PC-9 (cell line): ENCODE results near the gene DVL1. TPM values are rescaled to one million over a fixed set of nuclear protein-coding genes. Genes with fewer than 3 reads are reported as not detected.
A peak's percentile ranks its signal among the peaks of the same experiment; 100 is the strongest.

Experiments
- BruUV-seq: library from RNA; stranded (reverse); fragments of 400-500 nt; replicated peaks from 2 replicates; lab custom pipeline; 2021; lab: Mats Ljungman, UMichigan
- CTCF ChIA-PET: fragments of 300-600 bp; sonication (Branson Sonifier 250); formaldehyde crosslinking; loops from one replicate; lab custom pipeline; 2022; ENCODE audit warnings: antibody characterized with exemption; lab: Charles Lee
- POLR2A ChIA-PET: fragments of 300-600 bp; sonication (Branson Sonifier 250); formaldehyde crosslinking; loops from one replicate; lab custom pipeline; 2022; ENCODE audit warnings: antibody characterized with exemption; ENCODE audit not compliant: unreplicated experiment; lab: Charles Lee
- DNase-seq, 2 experiments: peaks; one replicate each; pipeline versions ENCODE4 v3.0.0 to v3.0.0-alpha.2; 2015 to 2022; ENCODE audit warnings: mixed read lengths in 1 of 2
- H2AFZ ChIP-seq: fragments of 200-600 bp; sonication (generic); 2 replicates; pipeline ENCODE4 v1.8.1; 2017; ENCODE audit warnings: antibody characterized with exemption
- H3F3A ChIP-seq: fragments of 200-600 bp; sonication (generic); 2 replicates; pipeline ENCODE4 v1.8.1; 2017; ENCODE audit warnings: antibody characterized with exemption, mild to moderate bottlenecking, low read depth; ENCODE audit not compliant: insufficient read depth
- H3K27ac ChIP-seq: fragments of 200-600 bp; sonication (generic); 2 replicates; pipeline ENCODE4 v1.6.1; 2016; ENCODE audit warnings: mixed run types
- H3K27me3 ChIP-seq: fragments of 200-600 bp; sonication (generic); 2 replicates; pipeline ENCODE4 v1.6.1; 2016; ENCODE audit warnings: low read depth, mixed run types; ENCODE audit not compliant: insufficient read depth
- H3K36me3 ChIP-seq: fragments of 200-600 bp; sonication (generic); 2 replicates; pipeline ENCODE4 v1.6.1; 2016; ENCODE audit warnings: low read depth, mixed run types
- H3K4me1 ChIP-seq: fragments of 200-600 bp; sonication (generic); replicated peaks from 2 replicates; pipeline ENCODE4 v1.6.1; 2016; ENCODE audit warnings: mixed run types; ENCODE audit not compliant: insufficient read depth
- H3K4me2 ChIP-seq: fragments of 200-600 bp; sonication (generic); 2 replicates; pipeline ENCODE4 v1.6.1; 2017; ENCODE audit warnings: mixed run types
- H3K4me3 ChIP-seq: fragments of 200-600 bp; sonication (generic); 2 replicates; pipeline ENCODE4 v1.6.1; 2016; ENCODE audit warnings: mixed run types
- H3K79me2 ChIP-seq: fragments of 200-600 bp; sonication (generic); 2 replicates; pipeline ENCODE4 v1.6.1; 2017; ENCODE audit warnings: low read depth, mixed run types
- H3K9me2 ChIP-seq: fragments of 200-600 bp; sonication (generic); 2 replicates; pipeline ENCODE4 v1.8.1; 2017; ENCODE audit warnings: mild to moderate bottlenecking; ENCODE audit not compliant: insufficient read depth
- H3K9me3 ChIP-seq: fragments of 200-600 bp; sonication (generic); 2 replicates; pipeline ENCODE4 v1.8.1; 2016; ENCODE audit warnings: low read depth; ENCODE audit not compliant: insufficient read depth
- H4K20me1 ChIP-seq: fragments of 200-600 bp; sonication (generic); 2 replicates; pipeline ENCODE4 v1.8.1; 2017; ENCODE audit not compliant: insufficient read depth
- EZH2 ChIP-seq: fragments of 200-600 bp; sonication (generic); IDR thresholded peaks from 2 replicates; pipeline ENCODE4 v1.8.0; 2017; ENCODE audit warnings: antibody characterized with exemption, low read depth
- intact Hi-C: fragments of 100-400 bp; cut with micrococcal nuclease; formaldehyde crosslinking; loops from one replicate; pipeline ENCODE4 v1.10.0; 2022; ENCODE audit not compliant: unreplicated experiment
- total RNA-seq: library from RNA; stranded (reverse); gene quantifications from 2 replicates; pipeline ENCODE4 v1.2.3, GENCODE V29; 2021
- TF ChIP-seq, protein P1 (sequence below): fragments of 200-600 bp; sonication (generic); conservative IDR thresholded peaks from 2 replicates; pipeline ENCODE4 v1.6.1; 2017; ENCODE audit warnings: mixed run types, antibody characterized with exemption, mild to moderate bottlenecking, moderate library complexity

Gene DVL1
- total RNA-seq, 1 experiment from 2014 or later = 95.8 TPM

DNA sequence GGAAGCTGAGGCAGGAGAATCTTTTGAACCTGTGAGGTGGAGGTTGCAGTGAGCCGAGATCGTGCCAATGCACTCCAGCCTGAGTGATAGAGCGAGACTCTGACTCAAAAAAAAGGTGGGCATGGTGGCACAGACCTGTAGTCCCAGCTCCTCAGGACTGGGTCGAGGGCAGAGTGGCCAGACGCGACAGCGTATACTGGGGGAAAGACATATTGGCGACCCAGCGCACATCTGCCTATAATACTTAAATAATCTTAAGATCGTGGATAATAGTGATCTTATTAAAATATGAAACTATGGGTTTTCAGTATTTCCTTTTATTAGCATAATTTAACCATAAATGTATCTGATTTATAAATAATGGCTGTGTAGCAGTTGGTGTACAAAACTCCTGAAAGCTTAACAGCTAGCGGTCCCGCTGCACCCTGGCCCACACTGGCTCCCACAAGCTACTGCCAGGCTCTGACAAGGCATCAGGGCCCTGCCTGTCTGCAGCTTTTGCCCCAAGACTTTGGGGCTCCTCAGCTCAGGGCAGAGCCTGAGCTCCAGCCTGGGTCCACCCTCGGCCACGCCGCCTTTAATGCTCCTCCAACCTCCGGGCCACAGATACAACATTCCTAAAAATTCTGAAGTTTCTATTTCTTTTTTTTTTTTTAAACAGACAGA lies 28.5 kb upstream of the DVL1 start:
- H3K79me2 ChIP-seq = peaks cover 30% of the 10 kb centered on the region
- intact Hi-C loops = loop anchor here (10.0 kb wide), 1 partner anchor 127 kb away; no protein-coding TSS in a partner anchor
- peaks cover 32% of the 10 kb centered on the region; the same call in 1 of the 2 replicates for H3F3A ChIP-seq
- no peak for DNase-seq
- H3K9me2 ChIP-seq = no peaks in the 10 kb centered on the region
- TF ChIP-seq EZH2 = no peak
- TF ChIP-seq, protein P1, sequence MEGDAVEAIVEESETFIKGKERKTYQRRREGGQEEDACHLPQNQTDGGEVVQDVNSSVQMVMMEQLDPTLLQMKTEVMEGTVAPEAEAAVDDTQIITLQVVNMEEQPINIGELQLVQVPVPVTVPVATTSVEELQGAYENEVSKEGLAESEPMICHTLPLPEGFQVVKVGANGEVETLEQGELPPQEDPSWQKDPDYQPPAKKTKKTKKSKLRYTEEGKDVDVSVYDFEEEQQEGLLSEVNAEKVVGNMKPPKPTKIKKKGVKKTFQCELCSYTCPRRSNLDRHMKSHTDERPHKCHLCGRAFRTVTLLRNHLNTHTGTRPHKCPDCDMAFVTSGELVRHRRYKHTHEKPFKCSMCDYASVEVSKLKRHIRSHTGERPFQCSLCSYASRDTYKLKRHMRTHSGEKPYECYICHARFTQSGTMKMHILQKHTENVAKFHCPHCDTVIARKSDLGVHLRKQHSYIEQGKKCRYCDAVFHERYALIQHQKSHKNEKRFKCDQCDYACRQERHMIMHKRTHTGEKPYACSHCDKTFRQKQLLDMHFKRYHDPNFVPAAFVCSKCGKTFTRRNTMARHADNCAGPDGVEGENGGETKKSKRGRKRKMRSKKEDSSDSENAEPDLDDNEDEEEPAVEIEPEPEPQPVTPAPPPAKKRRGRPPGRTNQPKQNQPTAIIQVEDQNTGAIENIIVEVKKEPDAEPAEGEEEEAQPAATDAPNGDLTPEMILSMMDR = no peak
- no peak overlapping the region for H2AFZ ChIP-seq
- H3K27ac ChIP-seq = no peak overlapping the region
- BruUV-seq = no TSS peak
- no peak overlapping the region for H3K4me2 ChIP-seq
- no peaks in the 10 kb centered on the region for H3K27me3 ChIP-seq
- H3K9me3 ChIP-seq = no peaks in the 10 kb centered on the region
- H3K4me1 ChIP-seq = peaks cover 16% of the 10 kb centered on the region
- H4K20me1 ChIP-seq = no peaks in the 10 kb centered on the region
- H3K4me3 ChIP-seq = no peak overlapping the region
- ChIA-PET POLR2A (interaction anchor here (0.7 kb wide), 1 partner anchor 12 kb away, joined by 4 read pairs; no protein-coding TSS in a partner anchor), CTCF (interaction anchor here (0.6 kb wide), 1 partner anchor 26 kb away, joined by 5 read pairs; no protein-coding TSS in a partner anchor)
- no peaks in the 10 kb centered on the region for H3K36me3 ChIP-seq

DNA sequence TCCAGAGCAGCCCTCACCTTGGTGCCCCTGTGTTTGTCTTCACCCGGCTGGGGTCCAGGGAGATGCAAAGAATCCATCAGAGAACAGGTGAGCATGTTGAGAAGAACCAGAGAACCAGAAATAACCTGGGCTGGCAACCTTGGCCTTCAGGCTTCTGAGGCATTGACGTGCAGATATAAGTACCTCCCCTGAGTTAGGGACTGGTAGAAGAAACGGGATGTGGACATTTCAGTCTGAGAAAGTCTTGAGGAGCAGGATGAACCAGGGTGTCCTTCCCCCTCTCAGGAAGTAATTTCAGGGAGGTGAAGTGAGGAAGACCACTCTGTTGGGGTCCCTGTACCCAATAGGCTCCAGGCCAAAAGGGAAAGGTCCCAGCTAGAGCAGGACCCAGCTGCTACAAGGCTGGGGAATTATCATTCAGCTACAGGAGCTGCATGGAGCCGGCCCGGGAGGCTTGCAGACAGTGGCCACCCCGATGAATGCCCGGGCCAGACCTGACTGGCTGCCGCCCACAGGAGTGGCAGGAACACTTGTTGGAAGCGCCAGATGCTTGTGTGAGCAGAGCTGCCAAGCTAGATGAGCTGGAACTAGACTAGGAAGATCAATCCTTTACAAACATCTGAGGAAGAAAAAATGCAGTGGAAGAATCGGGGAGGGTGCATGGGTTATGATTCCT lies 27.5 kb upstream of the DVL1 start:
- Histone ChIP-seq H3K9me3 (no peaks in the 10 kb centered on the region), H3K4me3 (peak overlapping the region; percentile 75; the same call in 1 of the 2 replicates), H3K36me3 (no peaks in the 10 kb centered on the region; the same call in 1 of the 2 replicates), H3K27ac (no peak overlapping the region), H3F3A (peaks cover 32% of the 10 kb centered on the region; the same call in 1 of the 2 replicates), H3K9me2 (no peaks in the 10 kb centered on the region), H3K4me2 (peak overlapping the region; percentile 95), H3K27me3 (no peaks in the 10 kb centered on the region), H3K79me2 (peaks cover 25% of the 10 kb centered on the region), H3K4me1 (peaks cover 16% of the 10 kb centered on the region), H2AFZ (no peak overlapping the region), H4K20me1 (no peaks in the 10 kb centered on the region)
- TF ChIP-seq, protein P1 = no peak
- no peak for TF ChIP-seq EZH2
- CTCF ChIA-PET = interaction anchor here (0.6 to 1.6 kb wide), 2 partner anchors 25 to 129 kb away, joined by 5 read pairs; no protein-coding TSS in a partner anchor
- no peak for DNase-seq
- no TSS peak for BruUV-seq
- POLR2A ChIA-PET = no interaction called here
- intact Hi-C loops = loop anchor here (10.0 kb wide), 1 partner anchor 128 kb away; no protein-coding TSS in a partner anchor

DNA sequence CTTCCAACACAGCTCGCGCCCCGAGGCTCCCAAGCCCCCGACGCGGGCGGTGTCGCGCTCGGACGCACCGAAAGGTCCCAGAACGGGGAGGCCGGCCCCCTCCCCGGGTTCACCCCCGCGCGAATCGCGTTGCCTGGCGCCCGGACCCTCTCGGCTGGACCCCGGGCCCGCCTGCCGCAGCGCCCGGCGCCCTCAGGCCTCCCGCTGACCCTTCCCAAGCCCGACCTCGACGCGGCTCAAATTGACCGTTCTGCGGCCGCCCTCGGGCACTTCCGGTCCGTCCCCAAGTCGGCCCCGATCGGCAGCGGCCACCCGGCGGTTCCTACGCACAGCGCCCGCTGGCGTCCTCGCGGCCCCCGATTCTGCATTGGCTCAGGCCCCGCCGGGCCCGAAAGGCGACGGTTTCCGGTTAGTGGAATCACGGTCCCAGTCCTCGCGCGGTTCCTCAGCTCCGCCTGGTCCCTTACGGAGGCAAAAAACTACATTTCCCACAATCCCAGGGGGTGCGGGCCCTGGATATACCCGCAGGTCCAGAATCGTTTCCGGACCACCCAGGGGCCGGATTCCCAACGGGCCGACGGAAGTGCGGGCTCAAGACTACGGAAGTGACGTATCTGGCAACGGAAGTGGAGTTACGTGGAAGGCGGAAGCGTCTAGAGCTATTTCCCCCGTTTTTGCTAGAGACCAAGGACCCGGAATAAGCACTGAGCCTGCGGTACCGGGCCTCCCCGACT lies 25.9 kb upstream of the DVL1 start, which contains the start of gene AURKAIP1:
Gene AURKAIP1 (minus strand): TSS at position 279 of the 734 bp plus-strand sequence. CDS start 451 bp downstream, outside the sequence.
- Histone ChIP-seq H3F3A (peaks cover 32% of the 10 kb centered on the region; the same call in 1 of the 2 replicates), H3K27ac (peak within 1 kb of the TSS; percentile 75), H3K4me2 (peak within 1 kb of the TSS; percentile 95), H3K9me2 (no peaks in the 10 kb centered on the region), H2AFZ (peak within 1 kb of the TSS; percentile 90), H3K79me2 (peaks cover 25% of the 10 kb centered on the region), H3K36me3 (no peaks in the 10 kb centered on the region; the same call in 1 of the 2 replicates), H3K4me3 (peak within 1 kb of the TSS; percentile 81), H4K20me1 (no peaks in the 10 kb centered on the region), H3K9me3 (no peaks in the 10 kb centered on the region), H3K4me1 (peaks cover 16% of the 10 kb centered on the region), H3K27me3 (no peaks in the 10 kb centered on the region)
- DNase-seq = peak; percentile 97 to 99
- intact Hi-C loops = loop anchor here (10.0 kb wide), 1 partner anchor 130 kb away; no protein-coding TSS in a partner anchor
- BruUV-seq = no TSS peak
- CTCF ChIA-PET = interaction anchor here (0.6 to 1.6 kb wide), 5 partner anchors 27 to 130 kb away, joined by 3 to 5 read pairs (median 4); no protein-coding TSS in a partner anchor
- TF ChIP-seq, protein P1 = no peak
- no peak for TF ChIP-seq EZH2
- POLR2A ChIA-PET = interaction anchor here (0.6 to 0.9 kb wide), 5 partner anchors 15 to 312 kb away, joined by 4 to 8 read pairs (median 6); partner anchors contain the start of gene CCNL2
